Measurements from ENCODE around the gene ADAM19.

GRCh38 chr5:157459715-157460599 lies 115.6 kb downstream of the ADAM19 start, which contains the start of gene NIPAL4:
- TF ChIP-seq CTCF (IDR thresholded peaks at IDR 0.05): no peak
- no peak for TF ChIP-seq POLR2A (IDR thresholded peaks at IDR 0.05)
- no peak for TF ChIP-seq POLR2AphosphoS5 (IDR thresholded peaks at IDR 0.05)

All from breast epithelium (tissue), 3 donors.